Measurements from ENCODE around the gene DSTYK. TPM values are rescaled to one million over a fixed set of nuclear protein-coding genes. Genes with fewer than 3 reads are reported as not detected.

Gene DSTYK
- total and polyA plus RNA-seq, 8 donors: 2.9 to 9.0 (median 4.4) TPM

GRCh38 chr1:205258261-205258691 is 46.8 kb upstream of the DSTYK start:
- no peak overlapping the region for H3K4me3 ChIP-seq
- H3K36me3 ChIP-seq: no peaks in the 10 kb centered on the region
- no peaks in the 10 kb centered on the region for H3K27me3 ChIP-seq
- no peak for TF ChIP-seq CTCF (IDR thresholded peaks at IDR 0.05)
- H3K9me3 ChIP-seq: no peaks in the 10 kb centered on the region
- H3K4me1 ChIP-seq: no peaks in the 10 kb centered on the region
- WGBS, 2 donors: 76 to 83% methylated on average over 7 of the region's 7 CpGs
- no peak overlapping the region for H3K27ac ChIP-seq
- DNase-seq (peak in 1 of 6 donors; percentile 33), ATAC-seq (no peak), FAIRE-seq (no peak)
- intact Hi-C loops (cut with DNase I): loop anchor here in 2 of 3 donors (5.0 to 10.0 kb wide), 2 partner anchors 113 to 281 kb away; no protein-coding TSS in a partner anchor

GRCh38 chr1:205257735-205258134 is 46.2 kb upstream of the DSTYK start:
- Histone ChIP-seq H3K9me3 (no peaks in the 10 kb centered on the region), H3K4me3 (no peak overlapping the region), H3K4me1 (no peaks in the 10 kb centered on the region), H3K27me3 (no peaks in the 10 kb centered on the region), H3K27ac (no peak overlapping the region), H3K36me3 (no peaks in the 10 kb centered on the region)
- no peak for FAIRE-seq
- intact Hi-C loops (cut with DNase I): loop anchor here in 2 of 3 donors (5.0 to 10.0 kb wide), 2 partner anchors 113 to 280 kb away; no protein-coding TSS in a partner anchor
- ATAC-seq: no peak
- no peak for TF ChIP-seq CTCF (IDR thresholded peaks at IDR 0.05)
- 57 to 69% methylated on average over 2 of the region's 2 CpGs for WGBS, 2 donors
- peak in 1 of 6 donors; percentile 11 for DNase-seq

- Histone ChIP-seq H3K4me1 (no peaks in the 10 kb centered on the region), H3K9me3 (no peaks in the 10 kb centered on the region), H3K36me3 (no peaks in the 10 kb centered on the region), H3K4me3 (no peak overlapping the region), H3K27ac (no peak overlapping the region), H3K27me3 (no peaks in the 10 kb centered on the region)
- DNase-seq (peak in 1 of 6 donors; percentile 66), FAIRE-seq (no peak), ATAC-seq (no peak)
- intact Hi-C loops (cut with DNase I): loop anchor here in 2 of 3 donors (5.0 to 10.0 kb wide), 2 partner anchors 112 to 280 kb away; no protein-coding TSS in a partner anchor
- 79 to 83% methylated on average over 19 of the region's 19 CpGs for WGBS, 2 donors
- TF ChIP-seq CTCF (IDR thresholded peaks at IDR 0.05): no peak
Measured at GRCh38 chr1:205256951-205257625, 45.6 kb upstream of the DSTYK start.

- no peaks in the 10 kb centered on the region for H3K27me3 ChIP-seq
- H3K27ac ChIP-seq: no peak overlapping the region
- peak; percentile 98 to 100 (median 98) for ATAC-seq
- no peaks in the 10 kb centered on the region for H3K4me1 ChIP-seq
- no peak overlapping the region for H3K4me3 ChIP-seq
- no peaks in the 10 kb centered on the region for H3K9me3 ChIP-seq
- peak; percentile 86 to 96 (median 94) for DNase-seq
- intact Hi-C loops (cut with DNase I): loop anchor here in 2 of 3 donors (5.0 to 10.0 kb wide), 2 partner anchors 111 to 279 kb away; no protein-coding TSS in a partner anchor
- FAIRE-seq: no peak
- WGBS, 2 donors: 17 to 23% methylated on average over 8 of the region's 8 CpGs
- no peaks in the 10 kb centered on the region for H3K36me3 ChIP-seq
- TF ChIP-seq CTCF (IDR thresholded peaks at IDR 0.05): peak; percentile 86 to 95 (median 92)
Measured at GRCh38 chr1:205255941-205256780, 44.7 kb upstream of the DSTYK start.
